Retina (tissue), 1 donor: ENCODE measurements around the gene ARMH1.
"Not testable (repeated sequence)": the region's sequence is repeated elsewhere in the genome, so short reads cannot be mapped to it uniquely, and the experiment has no call there.

ENCODE experiments used
- DNase-seq: peaks from one replicate; pipeline ENCODE4 v3.0.0-alpha.2; 2016

Gene ARMH1

GRCh38 chr1:44645476-44646244 lies 28.9 kb upstream of the ARMH1 start:
- no peak for DNase-seq

DNA sequence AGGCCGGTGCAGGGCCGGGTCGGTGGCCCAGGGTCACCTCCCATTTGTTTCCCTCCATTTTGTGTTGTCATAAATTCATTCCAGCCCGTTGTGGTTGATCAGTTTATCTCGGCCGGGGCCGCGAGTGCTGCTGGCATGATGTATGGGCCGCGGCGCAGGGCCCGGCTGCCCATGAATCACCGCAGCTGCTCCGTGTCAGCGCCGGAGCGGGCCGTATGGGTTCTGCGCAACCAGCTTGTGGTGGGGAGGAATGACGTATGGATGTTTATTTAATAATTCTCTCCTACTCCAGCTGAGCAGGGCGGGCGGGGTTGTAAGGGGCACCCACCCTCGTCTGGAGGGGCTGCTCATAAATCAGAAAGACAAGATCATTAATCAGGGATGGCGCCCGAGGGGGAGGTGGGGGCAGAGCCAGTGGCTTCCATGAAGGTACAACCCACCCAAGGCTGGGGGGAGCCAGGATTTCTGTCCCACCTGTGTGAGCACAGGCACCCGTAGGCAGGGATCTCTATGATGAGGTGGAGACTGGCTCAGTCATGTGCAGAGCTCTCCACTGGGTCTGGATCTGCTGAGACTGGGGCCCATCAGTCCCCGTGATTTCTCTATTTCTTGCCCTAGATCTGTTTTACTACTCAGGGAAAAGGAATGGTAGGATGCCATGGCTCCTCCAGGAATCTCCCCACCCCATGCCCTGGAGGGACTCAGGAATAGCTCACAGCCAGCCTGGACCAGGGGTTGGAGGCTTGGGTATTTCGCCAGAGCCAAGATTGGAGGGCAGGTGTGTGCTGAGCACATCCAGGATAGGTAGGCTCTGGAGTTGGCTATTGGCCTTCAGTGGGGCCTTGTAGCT lies 28.0 kb upstream of the ARMH1 start:
- DNase-seq: no peak

DNA sequence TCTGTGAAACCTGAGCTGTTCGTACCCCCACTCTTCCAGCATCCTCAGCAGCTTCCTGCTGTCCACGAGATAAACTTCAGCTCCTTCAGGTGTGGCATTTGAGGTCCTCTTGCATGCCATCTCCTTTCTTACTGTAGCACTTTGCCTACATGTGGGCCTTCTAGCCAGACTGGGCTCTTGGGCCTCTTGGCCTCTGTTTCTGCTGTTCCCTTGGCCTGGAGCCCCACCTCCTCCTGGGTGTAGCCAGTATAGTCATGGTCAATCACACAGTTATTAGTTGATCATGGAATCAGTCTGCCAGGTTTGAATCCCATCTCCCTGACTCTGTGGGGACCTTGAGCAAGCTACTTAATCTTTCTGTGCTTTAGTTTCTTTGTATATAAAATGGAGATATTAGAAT lies 26.6 kb upstream of the ARMH1 start:
- no peak for DNase-seq

- no peak for DNase-seq
Measured at GRCh38 chr1:44648529-44649250, 25.8 kb upstream of the ARMH1 start.

DNA sequence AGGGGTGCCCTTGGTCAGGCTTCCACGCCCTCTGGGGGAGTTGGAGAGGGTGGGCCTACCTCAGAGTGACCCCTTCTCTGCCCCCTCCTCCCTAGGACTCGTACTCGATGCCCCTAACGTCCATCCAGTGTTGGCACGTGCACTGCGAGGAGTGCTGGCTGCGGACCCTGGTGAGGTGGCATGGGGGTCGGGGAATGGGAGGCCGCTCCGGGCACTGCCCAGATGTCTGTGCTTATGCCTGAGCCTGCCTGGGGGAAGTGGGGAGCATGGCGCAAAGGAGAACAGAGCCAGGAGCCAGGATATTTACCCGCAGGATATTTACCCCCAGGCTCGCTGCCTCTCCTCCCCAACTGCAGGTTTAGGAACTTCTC lies 24.7 kb upstream of the ARMH1 start:
- no peak for DNase-seq

GRCh38 chr1:44650159-44650831 lies 24.2 kb upstream of the ARMH1 start:
- peak; percentile 72 for DNase-seq

DNA sequence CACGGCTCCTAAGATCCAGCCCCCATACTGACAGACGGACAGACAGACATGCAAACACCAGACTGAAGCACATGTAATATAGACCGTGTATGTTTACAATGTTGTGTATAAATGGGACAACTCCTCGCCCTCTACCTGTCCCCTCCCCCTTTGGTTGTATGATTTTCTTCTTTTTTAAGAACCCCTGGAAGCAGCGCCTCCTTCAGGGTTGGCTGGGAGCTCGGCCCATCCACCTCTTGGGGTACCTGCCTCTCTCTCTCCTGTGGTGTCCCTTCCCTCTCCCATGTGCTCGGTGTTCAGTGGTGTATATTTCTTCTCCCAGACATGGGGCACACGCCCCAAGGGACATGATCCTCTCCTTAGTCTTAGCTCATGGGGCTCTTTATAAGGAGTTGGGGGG lies 23.4 kb upstream of the ARMH1 start:
- DNase-seq: no peak

GRCh38 chr1:44652445-44653106 lies 21.9 kb upstream of the ARMH1 start:
- peak; percentile 87 for DNase-seq

- DNase-seq: no peak
Measured at GRCh38 chr1:44653107-44653964, 21.2 kb upstream of the ARMH1 start.

DNA sequence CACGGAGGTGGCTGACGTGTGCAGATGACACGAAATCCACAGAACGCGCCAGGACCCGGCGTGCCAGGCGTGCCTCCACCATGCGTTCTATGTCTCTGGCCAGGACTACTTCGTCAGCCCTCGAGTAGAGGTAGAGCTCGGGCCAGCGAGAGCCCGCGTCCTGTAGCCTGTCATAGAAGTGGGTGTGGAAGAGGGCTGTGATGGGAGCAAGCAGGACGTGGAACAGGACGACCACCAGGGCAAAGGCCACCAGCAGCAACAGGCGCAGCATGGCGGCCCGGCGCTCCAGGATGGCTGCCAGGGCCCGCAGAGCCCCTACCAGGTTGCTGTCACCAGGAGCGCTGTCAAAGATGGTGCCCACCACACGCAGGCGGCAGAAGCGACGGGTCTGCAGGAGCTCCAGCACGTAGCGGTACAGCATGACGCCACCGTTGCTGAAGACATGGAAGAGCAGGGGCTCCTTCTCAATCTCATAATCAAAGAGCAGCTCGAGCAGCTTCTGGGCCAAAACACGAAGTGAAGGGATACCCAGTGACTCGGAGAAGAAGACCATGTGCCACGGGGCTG lies 19.8 kb upstream of the ARMH1 start:
- DNase-seq: no peak

DNA sequence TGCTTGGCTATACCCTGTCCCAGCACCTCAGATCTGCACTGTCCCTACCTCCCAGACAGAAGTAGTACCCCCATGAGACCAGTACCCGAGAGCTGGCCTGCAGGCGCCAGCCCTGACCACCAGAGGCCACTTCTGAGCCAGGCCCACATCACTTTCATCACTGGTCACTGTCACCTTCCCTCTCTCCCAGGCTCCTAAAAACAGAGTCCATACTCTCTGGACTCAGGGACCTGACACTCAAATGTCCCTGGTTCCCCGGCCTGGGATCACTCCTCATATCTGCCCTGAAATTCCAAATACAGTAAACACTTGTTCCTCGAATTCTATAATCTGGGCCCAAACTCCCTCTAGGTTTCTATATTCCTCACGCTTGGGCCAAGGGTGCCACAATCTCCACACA lies 18.9 kb upstream of the ARMH1 start:
- peak; percentile 38 for DNase-seq

GRCh38 chr1:44659566-44659965 lies 14.9 kb upstream of the ARMH1 start:
- DNase-seq: no peak

DNA sequence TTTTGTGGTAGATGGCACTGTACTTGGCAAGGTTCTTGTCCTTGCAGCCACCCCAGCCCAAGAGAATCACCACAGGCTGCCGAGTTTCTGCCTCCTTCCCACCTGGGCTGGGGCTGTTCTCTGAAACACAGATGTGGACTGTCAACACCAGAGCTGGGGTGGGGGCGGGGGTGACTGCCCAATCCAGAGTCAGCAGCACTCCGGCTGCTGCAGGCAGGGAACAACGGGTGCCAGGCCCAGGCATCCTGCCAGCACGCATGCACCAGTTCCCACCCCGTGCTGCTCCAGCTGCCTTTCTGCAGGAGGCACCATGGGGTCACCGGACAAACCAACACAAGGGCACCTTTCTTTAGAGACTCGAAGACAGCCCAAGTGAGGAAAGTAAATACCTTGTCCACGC lies 14.3 kb upstream of the ARMH1 start:
- no peak for DNase-seq

DNA sequence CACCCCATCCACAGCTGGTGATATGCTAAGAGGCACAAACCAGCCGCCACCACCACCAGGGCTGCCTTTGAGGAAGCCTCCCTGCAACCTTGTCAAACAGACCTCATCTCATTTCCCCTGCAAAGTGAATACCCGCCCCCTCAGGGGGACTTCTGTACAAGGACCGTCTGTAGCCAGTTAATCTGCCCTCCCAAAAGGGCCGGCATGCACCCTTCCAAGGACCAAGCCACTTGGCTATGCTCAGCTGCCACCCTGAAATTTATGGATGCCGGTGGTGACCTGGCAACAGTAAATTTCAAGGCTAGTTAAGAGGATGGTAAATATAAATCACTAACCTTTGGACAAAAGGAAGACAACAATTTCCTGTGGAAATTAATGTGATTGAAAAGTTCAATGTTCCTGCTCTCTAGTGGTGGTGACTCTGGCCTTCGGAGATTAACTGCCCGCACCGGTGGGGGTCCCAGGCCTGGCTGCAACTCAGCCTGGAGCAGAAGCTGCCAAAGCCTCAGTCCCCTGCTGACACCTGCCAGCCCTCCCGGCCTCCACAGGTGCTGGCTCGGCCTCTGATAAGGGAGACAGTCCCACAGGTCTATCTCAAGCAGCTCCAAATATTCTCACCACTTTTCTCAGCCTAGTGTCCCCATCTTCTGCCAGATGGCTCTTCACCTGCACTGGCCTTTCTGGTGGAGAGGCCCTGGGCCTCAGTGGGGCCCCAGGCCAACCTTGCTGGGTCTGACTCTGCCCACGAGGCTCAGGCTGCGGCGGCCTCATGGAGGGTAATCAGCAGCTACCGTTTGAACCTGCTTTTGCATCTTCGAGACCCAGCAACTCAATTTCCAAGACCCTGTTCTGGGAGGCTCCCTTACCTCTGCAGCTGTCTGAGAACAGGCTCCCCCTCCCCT lies 12.5 kb upstream of the ARMH1 start:
- DNase-seq: no peak

DNA sequence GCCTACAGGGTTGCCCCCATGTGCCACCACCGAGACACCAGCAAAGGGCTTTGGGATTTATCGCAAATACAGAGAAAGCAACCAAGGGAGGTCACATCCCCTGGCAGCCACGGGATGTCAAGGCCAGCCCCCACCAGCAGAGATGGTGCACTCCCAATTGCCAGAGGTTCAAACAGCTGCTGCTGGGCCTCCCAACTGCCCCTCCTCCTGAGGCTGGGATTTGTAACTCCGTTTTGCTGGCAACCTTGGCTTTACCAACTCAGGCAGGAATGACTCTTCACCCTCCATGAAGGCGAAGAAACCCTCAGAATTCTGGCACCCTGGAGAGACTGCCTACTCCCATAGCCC lies 11.9 kb upstream of the ARMH1 start:
- no peak for DNase-seq

GRCh38 chr1:44663417-44663816 lies 11.1 kb upstream of the ARMH1 start:
- DNase-seq: no peak

- no peak for DNase-seq
Measured at GRCh38 chr1:44664730-44665370, 9.7 kb upstream of the ARMH1 start.

DNA sequence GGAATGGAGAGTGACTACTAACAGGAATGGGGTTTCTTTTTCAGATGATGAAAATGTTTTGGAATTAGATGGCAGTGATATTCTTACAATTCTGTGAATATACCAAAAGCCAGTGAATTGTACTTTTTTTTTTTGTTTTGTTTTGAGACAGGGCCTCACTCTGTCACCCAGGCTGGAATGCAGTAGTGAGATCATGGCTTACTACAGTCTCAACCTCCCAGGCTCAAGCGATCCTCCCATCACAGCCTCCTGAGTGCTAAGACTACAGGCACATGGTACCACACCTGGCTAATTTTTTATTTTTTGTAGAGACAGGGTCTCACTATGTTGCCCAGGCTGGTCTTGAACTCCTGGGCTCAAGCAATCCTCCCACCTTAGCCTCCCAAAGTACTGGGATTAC lies 7.8 kb upstream of the ARMH1 start:
- DNase-seq: not testable (repeated sequence)
